Measurements from ENCODE around the gene ATXN1. TPM values are rescaled to one million over a fixed set of nuclear protein-coding genes. Genes with fewer than 3 reads are reported as not detected.
A peak's percentile ranks its signal among the peaks of the same experiment; 100 is the strongest.

Gene ATXN1
- total and polyA plus RNA-seq, 2 experiments from 2014 or later = 4.8 to 9.1 TPM

DNA sequence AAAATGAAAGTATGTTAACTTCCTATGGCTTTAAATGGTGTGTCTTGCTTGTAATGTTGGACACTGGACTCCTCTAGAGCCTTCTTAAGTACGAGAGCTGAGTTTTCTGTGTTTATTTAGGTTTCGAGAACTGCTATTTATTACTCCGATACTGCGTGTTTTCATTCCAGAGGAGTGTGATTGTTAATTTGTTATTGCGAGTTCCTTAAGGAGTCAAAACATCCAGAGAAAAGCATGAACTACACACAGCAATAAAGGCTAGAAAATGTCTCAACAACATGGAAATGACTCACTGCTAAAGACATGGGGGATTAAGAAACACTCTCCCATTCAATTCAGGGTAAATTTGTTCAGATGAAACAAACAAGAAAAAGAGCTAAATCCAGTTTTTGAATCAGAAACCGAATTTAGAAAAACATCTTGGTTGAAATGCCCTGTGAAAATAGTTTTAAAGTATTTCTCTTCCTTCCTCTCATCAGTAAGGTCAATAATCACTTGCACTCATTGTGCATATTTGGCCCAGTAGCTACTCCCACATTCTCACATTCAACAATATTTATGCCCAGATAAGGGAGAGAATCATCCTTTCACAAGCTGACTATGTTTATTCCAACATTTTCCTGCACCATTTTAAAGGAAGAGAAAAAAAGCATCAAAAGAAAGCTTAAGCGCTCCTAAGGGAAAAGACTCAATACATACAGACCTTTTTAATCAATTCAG lies 36.0 kb downstream of the ATXN1 start (continued):
- TF ChIP-seq, protein P1, sequence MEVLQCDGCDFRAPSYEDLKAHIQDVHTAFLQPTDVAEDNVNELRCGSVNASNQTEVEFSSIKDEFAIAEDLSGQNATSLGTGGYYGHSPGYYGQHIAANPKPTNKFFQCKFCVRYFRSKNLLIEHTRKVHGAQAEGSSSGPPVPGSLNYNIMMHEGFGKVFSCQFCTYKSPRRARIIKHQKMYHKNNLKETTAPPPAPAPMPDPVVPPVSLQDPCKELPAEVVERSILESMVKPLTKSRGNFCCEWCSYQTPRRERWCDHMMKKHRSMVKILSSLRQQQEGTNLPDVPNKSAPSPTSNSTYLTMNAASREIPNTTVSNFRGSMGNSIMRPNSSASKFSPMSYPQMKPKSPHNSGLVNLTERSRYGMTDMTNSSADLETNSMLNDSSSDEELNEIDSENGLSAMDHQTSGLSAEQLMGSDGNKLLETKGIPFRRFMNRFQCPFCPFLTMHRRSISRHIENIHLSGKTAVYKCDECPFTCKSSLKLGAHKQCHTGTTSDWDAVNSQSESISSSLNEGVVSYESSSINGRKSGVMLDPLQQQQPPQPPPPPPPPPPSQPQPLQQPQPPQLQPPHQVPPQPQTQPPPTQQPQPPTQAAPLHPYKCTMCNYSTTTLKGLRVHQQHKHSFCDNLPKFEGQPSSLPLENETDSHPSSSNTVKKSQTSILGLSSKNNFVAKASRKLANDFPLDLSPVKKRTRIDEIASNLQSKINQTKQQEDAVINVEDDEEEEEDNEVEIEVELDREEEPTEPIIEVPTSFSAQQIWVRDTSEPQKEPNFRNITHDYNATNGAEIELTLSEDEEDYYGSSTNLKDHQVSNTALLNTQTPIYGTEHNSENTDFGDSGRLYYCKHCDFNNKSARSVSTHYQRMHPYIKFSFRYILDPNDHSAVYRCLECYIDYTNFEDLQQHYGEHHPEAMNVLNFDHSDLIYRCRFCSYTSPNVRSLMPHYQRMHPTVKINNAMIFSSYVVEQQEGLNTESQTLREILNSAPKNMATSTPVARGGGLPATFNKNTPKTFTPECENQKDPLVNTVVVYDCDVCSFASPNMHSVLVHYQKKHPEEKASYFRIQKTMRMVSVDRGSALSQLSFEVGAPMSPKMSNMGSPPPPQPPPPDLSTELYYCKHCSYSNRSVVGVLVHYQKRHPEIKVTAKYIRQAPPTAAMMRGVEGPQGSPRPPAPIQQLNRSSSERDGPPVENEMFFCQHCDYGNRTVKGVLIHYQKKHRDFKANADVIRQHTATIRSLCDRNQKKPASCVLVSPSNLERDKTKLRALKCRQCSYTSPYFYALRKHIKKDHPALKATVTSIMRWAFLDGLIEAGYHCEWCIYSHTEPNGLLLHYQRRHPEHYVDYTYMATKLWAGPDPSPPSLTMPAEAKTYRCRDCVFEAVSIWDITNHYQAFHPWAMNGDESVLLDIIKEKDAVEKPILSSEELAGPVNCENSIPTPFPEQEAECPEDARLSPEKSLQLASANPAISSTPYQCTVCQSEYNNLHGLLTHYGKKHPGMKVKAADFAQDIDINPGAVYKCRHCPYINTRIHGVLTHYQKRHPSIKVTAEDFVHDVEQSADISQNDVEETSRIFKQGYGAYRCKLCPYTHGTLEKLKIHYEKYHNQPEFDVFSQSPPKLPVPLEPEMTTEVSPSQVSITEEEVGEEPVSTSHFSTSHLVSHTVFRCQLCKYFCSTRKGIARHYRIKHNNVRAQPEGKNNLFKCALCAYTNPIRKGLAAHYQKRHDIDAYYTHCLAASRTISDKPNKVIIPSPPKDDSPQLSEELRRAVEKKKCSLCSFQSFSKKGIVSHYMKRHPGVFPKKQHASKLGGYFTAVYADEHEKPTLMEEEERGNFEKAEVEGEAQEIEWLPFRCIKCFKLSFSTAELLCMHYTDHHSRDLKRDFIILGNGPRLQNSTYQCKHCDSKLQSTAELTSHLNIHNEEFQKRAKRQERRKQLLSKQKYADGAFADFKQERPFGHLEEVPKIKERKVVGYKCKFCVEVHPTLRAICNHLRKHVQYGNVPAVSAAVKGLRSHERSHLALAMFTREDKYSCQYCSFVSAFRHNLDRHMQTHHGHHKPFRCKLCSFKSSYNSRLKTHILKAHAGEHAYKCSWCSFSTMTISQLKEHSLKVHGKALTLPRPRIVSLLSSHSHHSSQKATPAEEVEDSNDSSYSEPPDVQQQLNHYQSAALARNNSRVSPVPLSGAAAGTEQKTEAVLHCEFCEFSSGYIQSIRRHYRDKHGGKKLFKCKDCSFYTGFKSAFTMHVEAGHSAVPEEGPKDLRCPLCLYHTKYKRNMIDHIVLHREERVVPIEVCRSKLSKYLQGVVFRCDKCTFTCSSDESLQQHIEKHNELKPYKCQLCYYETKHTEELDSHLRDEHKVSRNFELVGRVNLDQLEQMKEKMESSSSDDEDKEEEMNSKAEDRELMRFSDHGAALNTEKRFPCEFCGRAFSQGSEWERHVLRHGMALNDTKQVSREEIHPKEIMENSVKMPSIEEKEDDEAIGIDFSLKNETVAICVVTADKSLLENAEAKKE (CRISPR knock-in tag; IDR thresholded peaks at IDR 0.05) = no peak
- no peak for TF ChIP-seq NANOG (IDR thresholded peaks at IDR 0.05; ENCODE audit: borderline replicate concordance)

DNA sequence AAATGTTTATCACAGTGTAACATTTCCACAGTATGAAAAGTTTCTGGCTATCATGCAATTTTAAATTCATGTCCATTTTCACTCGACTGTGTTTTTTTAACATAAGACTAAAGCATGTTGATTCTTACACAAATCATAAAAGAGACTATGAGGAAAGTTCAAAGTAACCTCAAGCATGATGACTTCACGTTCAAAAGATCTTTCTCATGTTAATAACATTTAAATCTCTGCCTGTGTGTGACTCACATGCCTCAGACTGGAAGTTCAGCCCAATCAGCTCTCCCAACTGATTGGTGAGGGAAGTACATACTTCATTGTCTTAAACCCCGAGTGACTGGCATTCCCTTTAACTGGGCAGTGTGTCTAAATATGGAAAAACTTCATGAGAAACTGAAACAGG lies 37.4 kb downstream of the ATXN1 start:
- Histone ChIP-seq H3K9me2 (ENCODE audit: insufficient read depth) (no peaks in the 10 kb centered on the region), H3K4me2 (no peak overlapping the region), H3K27ac (ENCODE audit: low read depth) (no peak overlapping the region), H3K4me1 (ENCODE audit: insufficient read depth) (peaks cover 12% of the 10 kb centered on the region; the same call in 1 of the 2 replicates), H3K36me3 (ENCODE audit: insufficient read depth) (no peaks in the 10 kb centered on the region), H3K79me2 (replicated peaks; ENCODE audit: insufficient read depth) (no peaks in the 10 kb centered on the region), H3K27me3 (ENCODE audit: insufficient read depth) (no peaks in the 10 kb centered on the region), H2AFZ (no peak overlapping the region), H3K4me3 (no peak overlapping the region), H4K20me1 (replicated peaks; ENCODE audit: insufficient read depth) (no peaks in the 10 kb centered on the region), H3F3A (replicated peaks; ENCODE audit: low read depth) (no peaks in the 10 kb centered on the region)
- Mint-ChIP-seq H3K4me1 (peaks cover 14% of the 10 kb centered on the region), H3K36me3 (ENCODE audit: low read depth) (no peaks in the 10 kb centered on the region), H3K27me3 (ENCODE audit: insufficient read depth, low read depth, poor library complexity) (peaks cover 4% of the 10 kb centered on the region), H3K4me3 (no peak overlapping the region), H3K27ac (peak overlapping the region; percentile 55; the same call in 1 of the 2 replicates), H3K9me3 (no peaks in the 10 kb centered on the region)
- TF ChIP-seq, protein P1 (CRISPR knock-in tag; IDR thresholded peaks at IDR 0.05) = no peak
- no peak for TF ChIP-seq JUNB (IDR thresholded peaks at IDR 0.05; ENCODE audit: unreplicated experiment)
- TF ChIP-seq, protein P2, sequence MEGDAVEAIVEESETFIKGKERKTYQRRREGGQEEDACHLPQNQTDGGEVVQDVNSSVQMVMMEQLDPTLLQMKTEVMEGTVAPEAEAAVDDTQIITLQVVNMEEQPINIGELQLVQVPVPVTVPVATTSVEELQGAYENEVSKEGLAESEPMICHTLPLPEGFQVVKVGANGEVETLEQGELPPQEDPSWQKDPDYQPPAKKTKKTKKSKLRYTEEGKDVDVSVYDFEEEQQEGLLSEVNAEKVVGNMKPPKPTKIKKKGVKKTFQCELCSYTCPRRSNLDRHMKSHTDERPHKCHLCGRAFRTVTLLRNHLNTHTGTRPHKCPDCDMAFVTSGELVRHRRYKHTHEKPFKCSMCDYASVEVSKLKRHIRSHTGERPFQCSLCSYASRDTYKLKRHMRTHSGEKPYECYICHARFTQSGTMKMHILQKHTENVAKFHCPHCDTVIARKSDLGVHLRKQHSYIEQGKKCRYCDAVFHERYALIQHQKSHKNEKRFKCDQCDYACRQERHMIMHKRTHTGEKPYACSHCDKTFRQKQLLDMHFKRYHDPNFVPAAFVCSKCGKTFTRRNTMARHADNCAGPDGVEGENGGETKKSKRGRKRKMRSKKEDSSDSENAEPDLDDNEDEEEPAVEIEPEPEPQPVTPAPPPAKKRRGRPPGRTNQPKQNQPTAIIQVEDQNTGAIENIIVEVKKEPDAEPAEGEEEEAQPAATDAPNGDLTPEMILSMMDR (conservative IDR thresholded peaks at IDR 0.05; ENCODE audit: low read depth in 2 of 2) = no peak
- TF ChIP-seq ZNF331 (CRISPR knock-in tag; IDR thresholded peaks at IDR 0.05; ENCODE audit: low read depth) = no peak
- no peak for TF ChIP-seq EZH2phosphoT487 (IDR thresholded peaks at IDR 0.05; ENCODE audit: unreplicated experiment)
- DNase-seq (ENCODE audit: low spot score) (peak; percentile 41), ATAC-seq (peak; percentile 77)

Data from GM23338 (cell line).